GM23248 (cell line): ENCODE measurements around the gene FRMPD4. TPM values are rescaled to one million over a fixed set of nuclear protein-coding genes. Genes with fewer than 3 reads are reported as not detected.

Experiments used
- DNase-seq: peaks from one replicate; pipeline ENCODE4 v3.0.0-alpha.2; 2015
- H2AFZ ChIP-seq: fragments of 200-600 bp; sonication (generic); 2 replicates; pipeline ENCODE4 v1.6.1; 2016; ENCODE audit warnings: antibody characterized with exemption
- H3F3A ChIP-seq: fragments of 200-600 bp; sonication (generic); 2 replicates; pipeline ENCODE4 v1.6.1; 2016; ENCODE audit warnings: mild to moderate bottlenecking, antibody characterized with exemption, mixed run types; ENCODE audit not compliant: insufficient read depth
- H3K27ac ChIP-seq: fragments of 200-600 bp; sonication (generic); 2 replicates; pipeline ENCODE4 v1.5.1; 2016; ENCODE audit warnings: mild to moderate bottlenecking
- H3K27me3 ChIP-seq: fragments of 200-600 bp; sonication (generic); replicated peaks from 2 replicates; pipeline ENCODE4 v1.6.1; 2016; ENCODE audit warnings: mild to moderate bottlenecking; ENCODE audit not compliant: insufficient read depth
- H3K36me3 ChIP-seq: fragments of 200-600 bp; sonication (generic); 2 replicates; pipeline ENCODE4 v1.6.1; 2016; ENCODE audit warnings: low read depth, mild to moderate bottlenecking
- H3K4me1 ChIP-seq: fragments of 200-600 bp; sonication (generic); 2 replicates; pipeline ENCODE4 v1.6.1; 2016; ENCODE audit warnings: mild to moderate bottlenecking; ENCODE audit not compliant: insufficient read depth
- H3K4me2 ChIP-seq: fragments of 200-600 bp; sonication (generic); one replicate; pipeline ENCODE4 v1.6.1; 2016; ENCODE audit warnings: mild to moderate bottlenecking; ENCODE audit not compliant: unreplicated experiment
- H3K4me3 ChIP-seq: fragments of 200-600 bp; sonication (generic); 2 replicates; pipeline ENCODE4 v1.5.1; 2016; ENCODE audit warnings: mild to moderate bottlenecking
- H3K79me2 ChIP-seq: fragments of 200-600 bp; sonication (generic); 2 replicates; pipeline ENCODE4 v1.6.1; 2016; ENCODE audit warnings: mild to moderate bottlenecking; ENCODE audit not compliant: insufficient read depth
- H3K9ac ChIP-seq: fragments of 200-600 bp; sonication (generic); 2 replicates; pipeline ENCODE4 v1.6.1; 2016; ENCODE audit warnings: mild to moderate bottlenecking
- H3K9me2 ChIP-seq: fragments of 200-600 bp; sonication (generic); 2 replicates; pipeline ENCODE4 v1.6.1; 2016; ENCODE audit warnings: mixed run types, mild to moderate bottlenecking, moderate library complexity; ENCODE audit not compliant: insufficient read depth
- H3K9me3 ChIP-seq: fragments of 200-600 bp; sonication (generic); one replicate; pipeline ENCODE4 v1.6.1; 2017; ENCODE audit warnings: low read depth
- H4K20me1 ChIP-seq: fragments of 200-600 bp; sonication (generic); 2 replicates; pipeline ENCODE4 v1.6.0; 2016; ENCODE audit not compliant: insufficient read depth
- EZH2 ChIP-seq: fragments of 200-600 bp; sonication (generic); IDR thresholded peaks from 2 replicates; pipeline ENCODE4 v1.6.1; 2018; ENCODE audit warnings: antibody characterized with exemption, mild to moderate bottlenecking; ENCODE audit not compliant: insufficient read depth, poor library complexity, severe bottlenecking
- EZH2phosphoT487 ChIP-seq: fragments of 200-600 bp; sonication (generic); IDR thresholded peaks from 2 replicates; pipeline ENCODE4 v1.6.1; 2018; ENCODE audit warnings: antibody characterized with exemption, moderate library complexity, mild to moderate bottlenecking, low read depth; ENCODE audit not compliant: insufficient read depth
- WGBS, 2 experiments: methylation state at CpG; one replicate each; pipeline ENCODE4 v1.1.6; 2015 to 2017; ENCODE audit warnings: low lambda C conversion rate in 2 of 2, low coverage in 1 of 2; ENCODE audit errors: missing lambda C conversion rate in 2 of 2; 5-methylcytosine and 5-hydroxymethylcytosine counted together
- in situ Hi-C: fragments of 300-500 bp; cut with MboI; formaldehyde crosslinking; loops from 2 replicates; pipeline ENCODE4 v1.15.0; 2020
- polyA plus RNA-seq: library from polyadenylated mRNA; unstranded; fragments of >200 nt; fragmentation: Nextera tagmentation; extraction: Ambion mirVana; gene quantifications from 2 replicates; pipeline ENCODE4 v1.2.1, GENCODE V29; 2016
- total RNA-seq: library from RNA; depleted of rRNA; stranded (reverse); fragments of >200 nt; shearing (Covaris generic); gene quantifications from 2 replicates; pipeline ENCODE4 v1.2.3, GENCODE V29; 2014

The FRMPD4 gene
- total and polyA plus RNA-seq, 2 experiments from 2014 or later, result 0.04 TPM; not detected in 1

- Histone ChIP-seq H3K4me1 (no peaks in the 10 kb centered on the region), H3K9me3 (no peaks in the 10 kb centered on the region), H3K4me3 (no peak overlapping the region), H4K20me1 (no peaks in the 10 kb centered on the region), H3K9me2 (no peaks in the 10 kb centered on the region), H2AFZ (no peak overlapping the region), H3K4me2 (no peak overlapping the region), H3K9ac (no peak overlapping the region), H3K79me2 (no peaks in the 10 kb centered on the region), H3F3A (no peaks in the 10 kb centered on the region), H3K27ac (no peak overlapping the region), H3K36me3 (no peaks in the 10 kb centered on the region), H3K27me3 (no peaks in the 10 kb centered on the region)
- no peak for TF ChIP-seq EZH2
- TF ChIP-seq EZH2phosphoT487, result no peak
- in situ Hi-C loops, result no loop called here
- no peak for DNase-seq
Measured at GRCh38 chrX:12322031-12322430, 183.8 kb downstream of the FRMPD4 start.

GRCh38 chrX:12325171-12325570 lies 186.9 kb downstream of the FRMPD4 start:
- Histone ChIP-seq H3K4me3 (no peak overlapping the region), H2AFZ (no peak overlapping the region), H4K20me1 (no peaks in the 10 kb centered on the region), H3K4me1 (no peaks in the 10 kb centered on the region), H3K4me2 (no peak overlapping the region), H3K9me3 (no peaks in the 10 kb centered on the region), H3K27ac (no peak overlapping the region), H3K27me3 (no peaks in the 10 kb centered on the region), H3F3A (no peaks in the 10 kb centered on the region), H3K9me2 (no peaks in the 10 kb centered on the region), H3K9ac (no peak overlapping the region), H3K36me3 (no peaks in the 10 kb centered on the region), H3K79me2 (no peaks in the 10 kb centered on the region)
- DNase-seq, result no peak
- 13 to 17% methylated on average over 2 of the region's 2 CpGs for WGBS, 2 experiments
- TF ChIP-seq EZH2phosphoT487 (no peak), EZH2 (no peak)
- in situ Hi-C loops, result no loop called here

- Histone ChIP-seq H3K27ac (no peak overlapping the region), H3K9me3 (no peaks in the 10 kb centered on the region), H3K36me3 (no peaks in the 10 kb centered on the region), H3K4me1 (no peaks in the 10 kb centered on the region), H3K9me2 (no peaks in the 10 kb centered on the region), H2AFZ (no peak overlapping the region), H3K9ac (no peak overlapping the region), H3K79me2 (no peaks in the 10 kb centered on the region), H3K4me2 (no peak overlapping the region), H4K20me1 (no peaks in the 10 kb centered on the region), H3K27me3 (no peaks in the 10 kb centered on the region), H3F3A (no peaks in the 10 kb centered on the region), H3K4me3 (no peak overlapping the region)
- in situ Hi-C loops, result no loop called here
- no peak for TF ChIP-seq EZH2
- TF ChIP-seq EZH2phosphoT487, result no peak
- DNase-seq, result no peak
Measured at GRCh38 chrX:12327836-12328235, 189.6 kb downstream of the FRMPD4 start.

- H3F3A ChIP-seq, result no peaks in the 10 kb centered on the region
- H3K9me3 ChIP-seq, result no peaks in the 10 kb centered on the region
- no peaks in the 10 kb centered on the region for H3K9me2 ChIP-seq
- no peak overlapping the region for H3K27ac ChIP-seq
- in situ Hi-C loops, result no loop called here
- no peak overlapping the region for H3K4me3 ChIP-seq
- DNase-seq, result no peak
- no peaks in the 10 kb centered on the region for H4K20me1 ChIP-seq
- H3K79me2 ChIP-seq, result no peaks in the 10 kb centered on the region
- no peak overlapping the region for H3K9ac ChIP-seq
- no peaks in the 10 kb centered on the region for H3K36me3 ChIP-seq
- H3K4me2 ChIP-seq, result no peak overlapping the region
- H2AFZ ChIP-seq, result no peak overlapping the region
- H3K27me3 ChIP-seq, result no peaks in the 10 kb centered on the region
- no peak for TF ChIP-seq EZH2phosphoT487
- TF ChIP-seq EZH2, result no peak
- no peaks in the 10 kb centered on the region for H3K4me1 ChIP-seq
- WGBS, 2 experiments, result 21 to 28% methylated on average over 3 of the region's 3 CpGs
Measured at GRCh38 chrX:12329476-12329875, 191.2 kb downstream of the FRMPD4 start.

- H3K4me3 ChIP-seq, result no peak overlapping the region
- DNase-seq, result no peak
- in situ Hi-C loops, result no loop called here
- no peak overlapping the region for H3K27ac ChIP-seq
- no peaks in the 10 kb centered on the region for H3K9me3 ChIP-seq
- no peak overlapping the region for H3K9ac ChIP-seq
- H3K36me3 ChIP-seq, result no peaks in the 10 kb centered on the region
- H2AFZ ChIP-seq, result no peak overlapping the region
- no peak overlapping the region for H3K4me2 ChIP-seq
- no peaks in the 10 kb centered on the region for H4K20me1 ChIP-seq
- H3K4me1 ChIP-seq, result no peaks in the 10 kb centered on the region
- H3K9me2 ChIP-seq, result no peaks in the 10 kb centered on the region
- H3F3A ChIP-seq, result no peaks in the 10 kb centered on the region
- no peaks in the 10 kb centered on the region for H3K79me2 ChIP-seq
- no peak for TF ChIP-seq EZH2phosphoT487
- TF ChIP-seq EZH2, result no peak
- H3K27me3 ChIP-seq, result no peaks in the 10 kb centered on the region
- WGBS, 2 experiments, result 23 to 32% methylated on average over 3 of the region's 3 CpGs
Measured at GRCh38 chrX:12330841-12331240, 192.6 kb downstream of the FRMPD4 start.
